Keratinocyte (primary cell): ENCODE results near the gene DNAJB11.

Source experiments
- EZH2 ChIP-seq: IDR thresholded peaks from one replicate; pipeline ENCODE4 v1.6.1; 2012; ENCODE audit warnings: inconsistent platforms, mild to moderate bottlenecking, low read length, moderate library complexity
- TF ChIP-seq, protein P1 (sequence below), 3 experiments: IDR thresholded peaks in 1 of 3; conservative IDR thresholded peaks in 1 of 3; optimal IDR thresholded peaks in 1 of 3; 2 replicates in 2 of 3; 3 replicates in 1 of 3; pipeline versions ENCODE3 to v1.5.1; 2011; ENCODE audit warnings: low read length in 3 of 3, mild to moderate bottlenecking in 3 of 3, moderate library complexity in 2 of 3, control low read depth in 1 of 3, inconsistent platforms in 1 of 3; ENCODE audit not compliant: insufficient read depth in 2 of 3; ENCODE audit errors: extremely low read depth in 1 of 3

DNA sequence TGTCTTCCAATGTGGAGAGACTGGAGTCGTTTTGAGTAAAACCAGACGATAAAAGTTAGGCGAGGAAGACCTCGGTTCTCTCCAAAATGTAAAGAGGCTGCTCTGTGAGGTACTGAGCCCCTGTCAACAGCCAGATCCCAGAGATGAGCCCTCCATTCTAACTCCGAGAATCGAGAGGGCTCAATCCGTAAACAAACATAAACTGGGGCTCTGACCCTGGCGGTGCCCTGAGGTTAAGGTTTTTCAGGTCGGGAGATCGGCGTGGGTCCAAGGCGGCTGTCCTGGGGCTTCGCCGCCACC, 3.8 kb upstream of the DNAJB11 start:
- TF ChIP-seq, protein P1, sequence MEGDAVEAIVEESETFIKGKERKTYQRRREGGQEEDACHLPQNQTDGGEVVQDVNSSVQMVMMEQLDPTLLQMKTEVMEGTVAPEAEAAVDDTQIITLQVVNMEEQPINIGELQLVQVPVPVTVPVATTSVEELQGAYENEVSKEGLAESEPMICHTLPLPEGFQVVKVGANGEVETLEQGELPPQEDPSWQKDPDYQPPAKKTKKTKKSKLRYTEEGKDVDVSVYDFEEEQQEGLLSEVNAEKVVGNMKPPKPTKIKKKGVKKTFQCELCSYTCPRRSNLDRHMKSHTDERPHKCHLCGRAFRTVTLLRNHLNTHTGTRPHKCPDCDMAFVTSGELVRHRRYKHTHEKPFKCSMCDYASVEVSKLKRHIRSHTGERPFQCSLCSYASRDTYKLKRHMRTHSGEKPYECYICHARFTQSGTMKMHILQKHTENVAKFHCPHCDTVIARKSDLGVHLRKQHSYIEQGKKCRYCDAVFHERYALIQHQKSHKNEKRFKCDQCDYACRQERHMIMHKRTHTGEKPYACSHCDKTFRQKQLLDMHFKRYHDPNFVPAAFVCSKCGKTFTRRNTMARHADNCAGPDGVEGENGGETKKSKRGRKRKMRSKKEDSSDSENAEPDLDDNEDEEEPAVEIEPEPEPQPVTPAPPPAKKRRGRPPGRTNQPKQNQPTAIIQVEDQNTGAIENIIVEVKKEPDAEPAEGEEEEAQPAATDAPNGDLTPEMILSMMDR (optimal IDR thresholded peaks at IDR 0.05 in 1 of 3, IDR thresholded peaks at IDR 0.05 in 1 of 3, conservative IDR thresholded peaks at IDR 0.05 in 1 of 3; ENCODE audit: extremely low read depth in 1 of 3, insufficient read depth in 2 of 3, low read length in 3 of 3) = no peak
- no peak for TF ChIP-seq EZH2
